ENCODE results near the gene ANKS1A.
"Not testable (repeated sequence)": the region's sequence is repeated elsewhere in the genome, so short reads cannot be mapped to it uniquely, and the experiment has no call there.

The ANKS1A gene

GRCh38 chr6:34922177-34922663, 33.2 kb downstream of the ANKS1A start:
- no peak for DNase-seq (ENCODE audit: low spot score)

- no peak for DNase-seq (ENCODE audit: low spot score)
Observed at GRCh38 chr6:34924831-34925625, 36.0 kb downstream of the ANKS1A start.

DNA sequence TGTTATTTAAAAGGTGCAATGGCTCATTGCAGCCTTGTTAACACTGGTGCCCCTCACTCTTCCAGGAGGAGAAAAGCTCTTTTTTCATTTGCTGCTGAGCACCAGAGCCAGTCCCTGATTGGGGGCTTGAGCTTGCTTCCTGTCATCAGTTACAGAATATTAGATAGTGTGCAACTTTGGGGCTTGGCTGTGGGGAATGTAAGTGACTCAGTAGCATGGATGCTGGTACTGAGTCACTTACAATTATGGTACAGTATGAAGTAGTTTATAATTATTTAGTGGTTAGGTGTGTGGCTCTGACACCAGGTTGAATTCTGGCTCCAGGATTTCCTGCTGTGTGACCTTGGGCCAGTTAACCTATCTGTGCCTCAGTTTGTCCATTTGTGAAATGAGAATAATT, 37.6 kb downstream of the ANKS1A start:
- no peak for DNase-seq (ENCODE audit: low spot score)

DNA sequence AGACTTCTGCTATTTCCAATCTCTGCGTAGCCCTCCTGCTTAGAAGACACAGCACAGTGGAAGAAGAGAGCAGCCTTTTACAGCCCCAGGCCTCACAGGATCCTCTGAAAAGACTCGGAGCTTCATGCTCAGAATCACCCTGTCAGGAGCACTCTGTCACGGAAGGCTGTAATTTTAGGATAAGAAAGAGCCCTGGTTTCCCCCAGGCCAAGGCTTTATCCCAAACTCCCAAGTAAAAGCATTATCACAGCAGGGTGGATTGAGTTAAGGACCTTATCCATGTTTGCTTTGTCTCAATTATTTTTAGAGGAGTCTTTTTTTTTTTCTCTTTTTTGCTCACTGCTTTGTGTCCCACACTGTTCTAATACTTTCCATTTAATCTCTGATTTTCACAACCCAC, 39.2 kb downstream of the ANKS1A start:
- no peak for DNase-seq (ENCODE audit: low spot score)

DNA sequence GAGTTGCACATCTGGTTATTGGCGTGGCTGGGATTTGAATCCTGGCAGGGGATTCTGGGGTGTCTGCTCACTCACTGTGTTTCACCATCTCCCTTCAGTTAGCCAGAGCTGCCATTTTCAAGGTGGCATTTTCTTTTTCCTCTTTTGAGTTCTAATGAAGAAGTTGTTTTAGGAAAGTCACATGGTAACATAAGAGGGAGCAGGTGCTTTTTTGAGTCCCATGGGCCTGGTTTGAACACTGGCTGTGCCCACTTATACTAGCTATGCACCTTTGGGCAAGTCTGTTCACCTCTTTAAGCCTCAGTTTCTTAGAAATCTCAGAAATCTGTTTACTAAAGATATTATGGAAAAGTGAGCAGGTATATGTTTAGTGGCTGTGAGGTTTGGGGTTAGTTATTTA, 39.6 kb downstream of the ANKS1A start:
- DNase-seq (ENCODE audit: low spot score), result no peak

DNA sequence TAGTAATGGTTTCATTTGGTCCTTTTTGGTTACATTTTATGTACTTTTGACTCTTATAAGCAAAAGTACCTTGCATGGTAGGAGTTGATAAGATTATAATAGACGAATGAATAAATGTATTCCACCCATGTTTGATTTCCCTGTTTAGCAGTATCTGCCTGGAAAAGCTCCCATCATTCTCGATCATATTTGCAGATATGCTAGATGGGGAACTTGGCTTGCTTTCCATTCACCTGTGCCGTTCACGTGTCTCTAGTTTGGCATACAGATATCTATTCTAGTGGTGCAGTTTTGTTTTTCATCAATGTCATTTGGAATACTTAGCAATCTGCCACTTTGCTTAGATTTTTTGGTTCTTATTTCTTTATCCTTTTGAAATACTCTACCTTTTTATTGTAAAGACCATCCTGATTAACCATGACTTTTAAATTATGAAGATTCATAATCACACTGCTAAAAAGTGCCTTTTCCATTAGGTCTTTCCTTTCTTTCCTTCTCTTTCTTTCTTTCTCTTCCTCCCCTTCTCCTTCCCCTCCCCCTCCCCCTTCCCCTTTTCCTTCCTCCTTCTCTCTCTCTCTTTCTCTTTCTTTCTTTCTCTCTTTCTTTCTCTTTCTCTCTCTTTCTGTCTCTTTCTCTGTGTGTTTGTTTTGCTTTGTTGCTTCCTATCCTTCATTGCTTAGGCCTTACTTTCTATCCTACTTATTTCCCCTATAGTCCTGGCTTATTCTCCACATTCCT, 40.4 kb downstream of the ANKS1A start:
- no peak for DNase-seq (ENCODE audit: low spot score)

- DNase-seq (ENCODE audit: low spot score), result no peak
Observed at GRCh38 chr6:34930221-34930620, 41.2 kb downstream of the ANKS1A start.

DNA sequence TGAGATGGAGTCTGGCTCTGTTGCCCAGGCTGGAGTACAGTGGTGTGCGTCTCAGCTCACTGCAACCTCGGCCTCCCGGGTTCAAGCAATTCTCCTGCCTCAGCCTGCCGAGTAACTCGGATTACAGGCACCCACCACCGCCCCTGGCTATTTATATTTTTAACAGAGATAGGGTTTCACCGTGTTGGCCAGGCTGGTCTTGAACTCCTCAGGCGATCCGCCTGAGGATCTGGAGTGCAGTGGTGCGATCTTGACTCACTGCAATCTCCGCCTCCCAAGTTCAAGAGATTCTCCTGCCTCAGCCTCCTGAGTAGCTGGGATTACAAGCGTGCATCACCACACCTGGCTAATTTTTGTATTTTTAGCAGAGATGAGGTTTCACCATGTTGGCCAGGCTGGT, 43.1 kb downstream of the ANKS1A start:
- not testable (repeated sequence) for DNase-seq (ENCODE audit: low spot score)

DNA sequence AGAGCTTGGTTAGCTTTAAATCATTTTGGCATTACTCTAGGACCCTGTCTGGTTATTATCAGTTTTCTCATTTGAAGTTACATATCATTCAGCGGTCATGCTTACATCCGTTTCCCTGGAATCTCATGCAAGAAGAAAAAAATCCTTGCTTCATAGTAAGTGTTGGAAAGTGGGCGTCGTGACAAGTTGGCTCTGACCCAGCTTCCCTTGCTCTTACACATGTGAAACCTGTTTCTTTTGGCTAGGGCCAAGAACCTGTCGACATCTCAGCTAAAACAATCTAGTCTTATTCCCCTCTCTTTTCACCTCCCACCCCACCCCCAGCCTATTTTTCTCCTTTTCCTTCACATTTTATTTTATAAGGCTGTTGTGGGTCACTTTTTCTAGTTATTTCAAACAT, 45.5 kb downstream of the ANKS1A start:
- no peak for DNase-seq (ENCODE audit: low spot score)

GRCh38 chr6:34938268-34938667, 49.2 kb downstream of the ANKS1A start:
- no peak for DNase-seq (ENCODE audit: low spot score)

- DNase-seq (ENCODE audit: low spot score), result no peak
Observed at GRCh38 chr6:34940030-34940434, 51.0 kb downstream of the ANKS1A start.

GRCh38 chr6:34941421-34941820, 52.4 kb downstream of the ANKS1A start:
- no peak for DNase-seq (ENCODE audit: low spot score)

GRCh38 chr6:34945317-34945716, 56.3 kb downstream of the ANKS1A start:
- DNase-seq (ENCODE audit: low spot score), result no peak

DNA sequence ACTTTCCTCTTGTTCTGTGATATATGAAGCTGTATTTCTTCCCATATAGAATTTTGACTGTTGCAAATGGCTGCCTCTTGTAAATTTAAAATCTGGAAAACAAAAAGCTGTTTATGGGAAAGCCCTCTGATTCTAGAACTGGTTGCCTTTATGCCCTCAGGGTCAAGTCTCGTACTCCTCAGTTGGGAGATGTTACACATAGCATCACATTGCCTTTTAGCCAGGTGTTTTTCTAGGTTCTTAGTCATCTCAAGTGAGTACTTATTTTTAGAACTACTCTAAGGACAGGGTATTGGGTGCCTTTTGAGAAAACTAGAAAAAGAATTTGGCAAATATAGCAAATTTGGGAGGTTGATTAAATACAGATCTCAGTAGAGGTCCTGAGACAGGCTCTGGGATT, 58.5 kb downstream of the ANKS1A start:
- no peak for DNase-seq (ENCODE audit: low spot score)

- DNase-seq (ENCODE audit: low spot score), result no peak
Observed at GRCh38 chr6:34949636-34950035, 60.6 kb downstream of the ANKS1A start.

DNA sequence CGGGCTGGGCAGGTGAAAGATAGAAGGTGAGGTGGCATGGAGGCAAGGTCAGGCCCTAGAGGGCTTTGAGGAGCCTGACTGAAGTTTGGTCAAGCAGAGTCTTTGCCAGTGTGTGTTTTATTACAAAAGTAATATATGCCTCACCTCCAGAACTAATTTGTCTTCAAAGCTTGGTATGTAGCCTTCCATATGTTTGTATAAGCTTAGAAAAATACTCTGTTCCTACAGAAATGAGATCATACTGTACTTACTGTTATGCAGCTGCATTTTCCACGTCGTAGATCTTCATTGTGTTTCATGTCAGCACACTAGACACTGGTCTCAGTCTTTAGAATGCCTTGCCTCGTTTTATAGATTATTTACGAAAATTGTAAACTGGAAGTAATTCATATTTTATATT, 61.8 kb downstream of the ANKS1A start:
- DNase-seq (ENCODE audit: low spot score), result no peak

GRCh38 chr6:34951731-34952130, 62.7 kb downstream of the ANKS1A start:
- DNase-seq (ENCODE audit: low spot score), result no peak

DNA sequence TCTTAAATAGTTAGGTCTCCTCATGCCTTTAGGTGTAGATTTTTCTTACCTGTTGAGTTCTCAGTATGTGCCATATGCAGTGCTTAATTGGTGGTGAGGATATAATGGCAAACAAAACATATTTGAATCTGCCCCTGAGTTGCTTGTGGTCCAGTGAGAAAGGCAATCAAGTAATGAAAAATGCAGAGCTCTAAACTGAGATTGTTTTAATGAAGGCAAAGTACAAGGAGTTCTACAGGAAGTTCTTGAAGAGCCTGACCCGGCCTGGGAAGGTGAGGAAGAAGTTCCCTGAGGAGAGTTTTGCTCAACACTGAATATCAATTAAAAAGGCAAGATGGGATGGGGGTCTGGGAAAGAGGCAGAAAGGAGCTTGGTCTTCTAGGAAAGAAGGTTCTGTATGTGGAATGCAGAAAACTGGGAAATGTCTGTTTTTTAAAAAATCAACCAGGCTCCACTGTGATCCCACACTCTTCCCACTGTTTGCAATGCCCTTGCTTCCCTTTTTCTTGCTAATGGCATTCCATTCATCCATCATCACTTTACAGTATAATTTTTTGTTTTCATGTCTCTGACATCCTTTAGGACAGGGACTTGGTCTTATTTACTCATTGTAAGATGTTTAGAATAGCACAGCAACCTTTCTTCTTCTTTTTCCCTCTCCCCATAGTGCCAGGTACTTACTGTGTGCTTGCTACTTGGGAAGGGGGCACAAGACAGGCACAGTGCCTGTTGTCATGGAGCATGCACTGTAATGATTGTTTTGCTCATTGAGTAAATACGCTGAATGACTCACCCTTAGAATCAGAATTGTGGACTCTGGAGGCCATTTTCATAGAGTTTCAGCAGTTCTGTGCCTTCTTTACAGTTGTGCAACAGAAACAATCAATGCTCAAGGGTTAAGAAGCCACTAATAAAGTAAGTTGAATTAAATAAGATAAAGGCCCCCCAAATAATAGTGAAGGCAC, 64.3 kb downstream of the ANKS1A start:
- DNase-seq (ENCODE audit: low spot score), result peak; percentile 49

DNA sequence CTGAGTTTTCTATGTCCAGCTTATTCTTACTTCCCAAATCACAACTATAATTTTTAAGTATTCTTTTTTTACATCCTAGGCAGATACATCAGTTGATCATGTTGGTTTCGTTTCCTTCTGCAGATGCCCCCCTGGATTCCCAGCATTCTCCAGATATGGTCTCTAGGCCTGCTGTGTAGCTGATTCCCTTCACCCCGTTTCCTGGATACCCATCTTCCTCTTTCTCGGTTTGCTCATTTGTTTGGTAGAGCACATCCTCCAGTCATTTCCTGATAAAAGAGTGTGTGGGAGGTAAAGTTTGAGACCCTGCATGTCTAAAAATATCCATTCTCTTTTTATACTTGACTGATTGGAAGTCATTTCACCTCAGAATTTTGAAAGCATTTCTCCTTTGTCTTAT, 66.4 kb downstream of the ANKS1A start:
- no peak for DNase-seq (ENCODE audit: low spot score)

DNA sequence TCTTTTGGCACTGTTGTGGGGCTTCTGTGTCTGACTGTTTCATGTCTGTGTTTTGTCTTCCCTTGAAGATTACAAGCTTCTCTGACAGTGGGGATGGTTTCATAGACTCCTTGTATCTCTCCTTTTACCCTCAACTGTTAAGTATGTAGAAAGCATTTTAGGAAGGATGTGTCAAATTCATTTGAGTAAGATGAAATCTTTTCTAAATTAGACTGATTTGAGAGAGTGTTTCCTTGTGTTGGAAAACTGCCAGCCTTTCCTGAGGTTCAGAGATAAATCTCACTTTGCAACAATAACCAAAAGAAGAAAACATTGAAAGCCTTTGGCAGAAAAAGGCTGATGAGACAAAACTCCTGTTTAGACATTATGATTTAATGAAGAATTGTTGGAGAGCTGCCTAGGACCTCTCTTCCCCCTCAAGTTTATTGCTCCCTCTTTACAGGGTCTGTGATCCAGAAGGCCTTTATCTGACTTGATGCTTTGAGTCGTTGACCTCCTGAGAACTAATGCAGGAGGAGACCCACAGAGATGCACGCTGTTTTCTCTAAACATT, 68.3 kb downstream of the ANKS1A start:
- no peak for DNase-seq (ENCODE audit: low spot score)

- DNase-seq (ENCODE audit: low spot score), result no peak
Observed at GRCh38 chr6:34958734-34959133, 69.7 kb downstream of the ANKS1A start.

DNA sequence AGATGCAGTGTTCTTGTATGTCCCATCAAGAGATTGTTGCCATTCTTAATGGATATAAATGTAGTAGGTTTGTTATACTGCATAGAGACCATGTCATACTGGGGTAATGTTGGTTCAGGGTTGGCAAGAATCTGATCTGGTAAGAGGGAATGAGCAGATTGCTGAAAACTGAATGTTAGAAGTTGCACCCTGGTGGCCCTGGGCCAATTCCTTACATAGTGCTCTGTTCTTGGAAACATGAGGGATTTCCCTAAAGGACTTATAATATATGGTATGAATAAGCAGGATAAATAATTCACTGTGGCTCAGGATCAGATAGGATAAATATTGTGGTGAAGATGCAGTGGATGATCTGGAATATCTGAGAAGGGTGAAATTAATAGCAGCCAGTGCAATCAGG, 70.2 kb downstream of the ANKS1A start:
- no peak for DNase-seq (ENCODE audit: low spot score)

Data from LoVo (cell line).